Ectodermal cell (in vitro differentiated cells): Measurements from ENCODE around the gene AP2A2.
A peak's percentile ranks its signal among the peaks of the same experiment; 100 is the strongest.

Source experiments
- H3K27ac ChIP-seq: 2 replicates; pipeline ENCODE4 v1.7.0; 2013; ENCODE audit warnings: mild to moderate bottlenecking, low read depth, low read length; ENCODE audit not compliant: insufficient read depth, poor library complexity, severe bottlenecking
- H3K27me3 ChIP-seq: 2 replicates; pipeline ENCODE4 v1.7.0; 2013; ENCODE audit warnings: mild to moderate bottlenecking, low read length; ENCODE audit not compliant: insufficient read depth, control insufficient read depth, poor library complexity, severe bottlenecking
- H3K36me3 ChIP-seq: one replicate; pipeline ENCODE4 v1.7.0; 2013; ENCODE audit warnings: low read length; ENCODE audit not compliant: control insufficient read depth, insufficient read depth
- H3K4me1 ChIP-seq: one replicate; pipeline ENCODE4 v1.7.0; 2013; ENCODE audit warnings: low read length; ENCODE audit not compliant: control insufficient read depth, insufficient read depth
- H3K4me3 ChIP-seq: 2 replicates; pipeline ENCODE4 v1.7.0; 2013; ENCODE audit warnings: low read depth, low read length, control low read depth; ENCODE audit not compliant: insufficient read depth
- H3K9me3 ChIP-seq: 2 replicates; pipeline ENCODE4 v1.7.0; 2013; ENCODE audit warnings: mild to moderate bottlenecking, low read length, moderate library complexity; ENCODE audit not compliant: control insufficient read depth
- WGBS, 2 experiments: methylation state at CpG; one replicate each; pipeline ENCODE4 v1.1.7; 2013; ENCODE audit warnings: missing lambda C conversion rate in 2 of 2; 5-methylcytosine and 5-hydroxymethylcytosine counted together

Gene AP2A2

DNA sequence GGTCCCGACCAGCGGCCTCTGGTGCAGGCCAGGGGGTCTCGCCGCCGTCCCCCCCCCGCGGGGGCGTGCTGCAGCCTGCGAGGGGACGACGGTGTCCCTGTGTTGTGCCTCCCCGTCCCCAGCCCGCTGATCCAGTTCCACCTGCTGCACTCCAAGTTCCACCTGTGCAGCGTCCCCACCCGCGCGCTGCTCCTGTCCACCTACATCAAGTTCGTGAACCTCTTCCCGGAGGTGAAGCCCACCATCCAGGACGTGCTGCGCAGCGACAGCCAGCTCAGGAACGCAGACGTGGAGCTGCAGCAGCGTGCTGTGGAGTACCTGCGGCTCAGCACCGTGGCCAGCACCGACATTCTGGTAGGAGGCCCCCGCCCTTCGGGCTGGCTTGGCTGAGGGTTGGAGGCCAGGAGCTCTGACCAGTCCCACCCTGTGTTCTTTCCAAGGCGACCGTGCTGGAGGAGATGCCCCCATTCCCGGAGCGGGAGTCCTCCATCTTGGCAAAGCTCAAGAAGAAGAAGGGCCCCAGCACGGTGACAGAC lies 68.0 kb downstream of the AP2A2 start:
- WGBS, 2 experiments: 96% methylated on average over 35 of the region's 35 CpGs
- H3K27ac ChIP-seq: no peak overlapping the region
- H3K4me1 ChIP-seq: no peaks in the 10 kb centered on the region
- no peak overlapping the region for H3K4me3 ChIP-seq
- peaks cover 12% of the 10 kb centered on the region for H3K36me3 ChIP-seq
- no peaks in the 10 kb centered on the region for H3K9me3 ChIP-seq
- H3K27me3 ChIP-seq: no peaks in the 10 kb centered on the region

DNA sequence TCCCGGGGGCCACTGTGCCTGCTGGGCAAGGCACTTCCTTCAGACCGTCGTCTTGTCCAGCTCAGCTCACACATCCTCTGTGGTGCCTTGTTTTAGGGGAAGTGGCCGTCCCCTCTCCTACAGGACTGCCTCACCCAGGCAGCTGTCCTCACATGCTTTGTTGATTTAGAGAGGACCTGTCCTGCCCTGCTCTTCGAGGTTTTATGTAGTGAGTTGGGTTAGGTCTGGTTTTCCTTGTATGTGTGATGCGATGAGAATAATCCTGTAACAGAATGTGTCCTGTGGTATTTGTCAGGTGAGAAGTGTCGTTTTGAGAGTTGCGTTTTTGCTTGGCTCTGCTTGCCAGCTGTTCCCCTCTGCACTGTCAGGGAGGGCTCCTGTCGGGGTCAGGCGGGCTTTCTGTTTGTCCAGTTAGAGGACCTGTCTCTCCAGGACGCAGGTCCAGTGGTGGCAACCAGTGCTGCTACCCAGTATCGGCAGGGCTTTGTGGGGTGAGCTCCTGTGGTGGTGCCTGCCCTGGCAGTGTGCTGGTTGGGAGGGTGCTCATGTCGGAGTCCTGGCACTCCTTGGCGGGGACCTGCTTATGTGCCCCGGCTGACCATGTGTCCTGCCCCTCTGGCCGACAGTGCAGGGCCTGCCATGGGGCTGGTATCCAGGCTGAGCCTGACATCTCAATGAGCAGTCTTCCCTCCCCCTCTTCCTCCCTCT lies 69.5 kb downstream of the AP2A2 start:
- Histone ChIP-seq H3K36me3 (peaks cover 5% of the 10 kb centered on the region), H3K27ac (peak overlapping the region; percentile 16), H3K9me3 (no peaks in the 10 kb centered on the region), H3K4me1 (no peaks in the 10 kb centered on the region), H3K27me3 (no peaks in the 10 kb centered on the region), H3K4me3 (no peak overlapping the region)
- 94 to 95% methylated on average over 16 of the region's 16 CpGs for WGBS, 2 experiments

DNA sequence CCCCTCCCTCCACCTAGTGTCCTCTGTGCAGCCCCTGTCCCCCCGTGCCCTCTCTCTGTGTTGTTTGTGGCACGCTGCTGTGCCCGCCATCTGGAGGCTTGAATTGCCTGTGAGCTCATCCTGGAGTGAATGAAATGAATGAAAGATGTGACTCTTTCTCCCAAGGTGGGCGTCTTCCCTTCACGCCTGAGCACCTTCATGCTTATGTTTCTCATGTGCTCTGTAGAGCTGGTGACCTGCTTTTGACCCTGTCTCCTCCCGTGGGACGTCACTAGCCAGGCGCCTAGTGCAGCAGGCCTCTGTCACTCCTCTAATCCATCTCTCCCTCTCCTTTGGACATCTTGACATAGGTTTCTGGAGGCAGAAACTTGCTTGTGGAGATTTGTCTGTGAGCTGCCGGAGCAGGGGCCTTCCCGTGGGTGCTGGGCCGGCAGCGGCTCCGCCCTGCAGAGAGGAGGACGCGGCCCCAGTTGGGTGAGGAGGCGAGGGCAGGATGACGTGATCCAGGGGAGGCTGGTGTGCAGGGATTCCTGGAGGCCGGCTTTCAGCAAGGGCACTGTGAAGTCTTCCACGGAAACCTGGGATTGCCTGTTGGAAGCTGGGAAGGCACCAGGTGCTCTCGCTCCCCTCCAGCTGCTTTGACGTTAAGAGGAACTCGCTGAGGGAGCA lies 70.2 kb downstream of the AP2A2 start:
- Histone ChIP-seq H3K4me1 (no peaks in the 10 kb centered on the region), H3K4me3 (no peak overlapping the region), H3K9me3 (no peaks in the 10 kb centered on the region), H3K36me3 (peaks cover 5% of the 10 kb centered on the region), H3K27me3 (no peaks in the 10 kb centered on the region), H3K27ac (peak overlapping the region; percentile 73)
- WGBS, 2 experiments: 84% methylated on average over 22 of the region's 22 CpGs

DNA sequence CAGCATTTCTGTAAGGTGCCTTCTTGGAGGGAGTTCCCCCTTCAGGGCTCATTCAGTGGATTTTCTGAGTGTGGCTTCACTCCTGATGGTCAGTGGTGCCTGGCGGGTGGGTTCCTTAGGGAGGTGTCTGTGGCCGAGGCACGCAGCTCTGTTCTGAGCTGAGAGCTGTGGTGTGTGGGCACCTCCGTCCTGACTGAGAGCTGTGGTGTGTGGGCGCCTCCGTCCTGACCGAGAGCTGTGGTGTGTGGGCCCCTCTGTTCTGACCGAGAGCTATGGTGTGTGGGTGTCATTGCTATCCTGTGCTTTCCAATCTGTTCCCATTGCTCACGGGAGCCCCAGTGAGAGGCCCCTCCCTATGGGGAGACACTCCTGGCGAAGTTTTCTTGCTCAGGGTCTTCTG lies 71.0 kb downstream of the AP2A2 start:
- H3K27ac ChIP-seq: no peak overlapping the region

DNA sequence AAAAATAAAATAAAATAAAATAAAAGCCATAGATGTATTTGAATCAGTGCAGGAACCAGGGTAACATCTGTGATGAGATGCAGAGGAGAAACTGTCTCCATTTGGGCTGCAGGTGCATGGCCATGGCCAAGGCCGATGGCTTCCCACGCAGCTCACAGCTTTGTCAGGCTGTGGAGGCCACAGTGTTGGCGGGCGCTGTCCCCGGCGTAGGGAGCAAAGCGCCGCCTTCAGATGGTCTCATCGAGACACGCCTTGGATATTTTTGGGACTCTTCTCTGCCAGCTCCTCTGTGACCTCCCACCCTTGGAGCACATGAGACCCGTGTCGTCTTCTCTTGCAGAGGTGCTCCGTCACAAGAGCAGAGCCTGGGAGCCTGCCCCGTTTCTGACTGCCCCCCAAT lies 72.2 kb downstream of the AP2A2 start:
- Histone ChIP-seq H3K4me3 (no peak overlapping the region), H3K27me3 (no peaks in the 10 kb centered on the region), H3K9me3 (no peaks in the 10 kb centered on the region), H3K36me3 (peaks cover 11% of the 10 kb centered on the region), H3K27ac (no peak overlapping the region), H3K4me1 (no peaks in the 10 kb centered on the region)
- WGBS, 2 experiments: 95 to 96% methylated on average over 14 of the region's 14 CpGs

More for the DNA sequence above, 71.0 kb downstream of the AP2A2 start:
- Histone ChIP-seq H3K36me3 (peaks cover 7% of the 10 kb centered on the region), H3K4me1 (no peaks in the 10 kb centered on the region), H3K9me3 (no peaks in the 10 kb centered on the region), H3K4me3 (no peak overlapping the region), H3K27me3 (no peaks in the 10 kb centered on the region)
- WGBS, 2 experiments: 94 to 95% methylated on average over 10 of the region's 10 CpGs

DNA sequence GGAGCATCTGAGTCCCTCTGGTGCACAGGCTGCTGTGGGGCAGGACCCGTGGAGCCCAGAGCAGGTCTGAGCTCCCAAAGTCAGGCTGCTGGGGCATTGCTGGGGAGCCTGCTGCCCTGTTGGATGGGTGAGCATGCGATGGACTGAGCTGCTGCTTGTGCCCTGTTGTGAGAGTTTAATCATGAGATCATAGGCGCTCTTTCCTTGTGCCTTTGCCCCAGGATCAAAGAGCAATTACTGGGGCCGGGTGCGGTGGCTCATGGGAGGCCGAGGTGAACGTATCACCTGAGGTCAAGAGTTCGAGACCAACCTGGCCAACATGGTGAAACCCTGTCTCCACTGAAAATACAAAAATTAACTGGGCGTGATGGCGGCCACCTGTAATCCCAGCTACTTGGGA lies 73.3 kb downstream of the AP2A2 start:
- Histone ChIP-seq H3K27me3 (no peaks in the 10 kb centered on the region), H3K27ac (no peak overlapping the region), H3K9me3 (no peaks in the 10 kb centered on the region), H3K36me3 (peaks cover 16% of the 10 kb centered on the region), H3K4me3 (no peak overlapping the region), H3K4me1 (no peaks in the 10 kb centered on the region)
- 94% methylated on average over 10 of the region's 10 CpGs for WGBS, 2 experiments

DNA sequence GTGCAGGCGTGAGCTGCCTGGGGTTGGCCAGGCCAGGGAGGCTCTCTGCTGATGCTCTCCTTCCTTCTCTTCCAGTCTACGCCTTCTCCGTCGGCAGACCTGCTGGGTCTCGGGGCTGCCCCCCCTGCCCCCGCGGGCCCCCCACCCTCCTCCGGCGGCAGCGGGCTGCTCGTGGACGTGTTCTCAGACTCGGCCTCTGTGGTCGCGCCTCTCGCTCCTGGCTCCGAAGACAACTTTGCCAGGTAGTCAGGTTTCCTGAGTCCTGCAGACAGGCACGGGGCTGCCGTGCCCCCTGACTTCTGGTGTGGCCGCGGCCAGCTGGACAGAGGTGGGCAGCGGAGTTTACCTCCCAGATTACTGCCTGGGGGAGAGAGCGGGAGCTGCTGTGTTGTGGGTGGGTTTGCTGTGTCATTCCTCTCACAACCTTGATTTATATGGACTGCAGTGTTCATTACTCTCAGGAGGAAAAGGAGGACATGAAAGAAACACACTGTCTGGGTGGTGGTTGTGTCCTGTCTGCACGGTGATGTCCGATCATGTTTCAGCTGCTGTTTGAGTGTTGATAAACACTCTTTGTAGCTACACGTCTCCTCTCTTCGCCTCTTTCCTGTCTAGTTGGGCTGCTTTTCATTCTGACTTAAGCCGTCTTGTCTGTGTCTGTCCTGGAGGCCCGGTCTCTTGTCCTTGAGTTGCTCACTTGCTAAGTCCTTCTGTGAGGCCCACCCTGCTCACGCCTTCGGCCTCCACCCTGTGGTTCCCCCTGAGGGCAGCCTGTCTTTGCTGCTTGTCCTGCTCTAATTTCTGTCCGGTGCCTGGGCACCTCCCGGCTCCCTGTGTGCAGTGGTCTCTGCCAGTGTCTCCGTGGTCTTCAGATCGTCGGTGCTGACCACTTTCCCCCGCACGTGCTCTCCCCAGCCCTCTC lies 74.9 kb downstream of the AP2A2 start:
- Histone ChIP-seq H3K27ac (no peak overlapping the region), H3K27me3 (no peaks in the 10 kb centered on the region), H3K4me1 (no peaks in the 10 kb centered on the region), H3K4me3 (no peak overlapping the region), H3K9me3 (no peaks in the 10 kb centered on the region), H3K36me3 (peaks cover 20% of the 10 kb centered on the region)
- 95 to 96% methylated on average over 38 of the region's 38 CpGs for WGBS, 2 experiments

DNA sequence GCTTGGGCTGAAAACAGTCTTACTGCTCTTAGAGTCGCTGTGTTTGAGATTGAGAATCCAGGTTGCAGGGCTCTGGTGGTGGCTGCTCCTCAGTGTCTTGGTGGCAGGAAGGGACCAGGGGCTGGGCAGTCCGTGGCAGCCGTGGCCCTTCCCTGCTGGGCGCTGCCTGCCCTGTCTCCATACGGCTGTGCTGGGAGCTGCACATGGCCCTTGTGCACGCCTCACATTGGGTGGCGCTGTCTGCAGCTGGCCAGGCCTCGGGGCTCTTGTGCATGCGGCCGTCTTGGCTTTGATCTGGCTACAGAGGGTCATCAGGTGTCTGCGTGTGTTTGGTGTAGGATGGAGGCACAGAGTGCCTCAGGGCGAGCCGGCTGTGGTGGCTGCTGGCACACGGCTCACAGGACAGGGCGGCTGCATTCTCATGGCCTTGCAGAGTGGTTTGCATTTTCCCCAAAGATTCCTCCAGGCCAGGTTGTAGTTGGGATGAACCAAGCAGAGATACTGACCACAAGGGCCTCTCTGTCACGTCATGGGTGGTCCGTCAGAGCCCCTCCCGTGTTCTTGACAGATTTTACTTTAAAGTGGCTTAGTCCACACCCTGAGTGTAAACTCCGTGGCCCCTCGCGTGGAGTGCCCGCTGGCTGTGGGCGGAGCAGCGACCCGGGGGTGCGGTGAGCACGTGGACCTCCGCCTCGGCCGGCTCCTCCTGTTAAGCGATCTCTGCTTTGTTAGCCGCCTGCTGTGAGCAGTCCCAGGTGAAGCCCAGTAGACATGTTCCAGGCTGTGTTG lies 76.1 kb downstream of the AP2A2 start:
- Histone ChIP-seq H3K27me3 (no peaks in the 10 kb centered on the region), H3K36me3 (peaks cover 21% of the 10 kb centered on the region), H3K27ac (no peak overlapping the region), H3K4me3 (no peak overlapping the region), H3K4me1 (no peaks in the 10 kb centered on the region), H3K9me3 (no peaks in the 10 kb centered on the region)
- WGBS, 2 experiments: 95 to 96% methylated on average over 32 of the region's 32 CpGs

DNA sequence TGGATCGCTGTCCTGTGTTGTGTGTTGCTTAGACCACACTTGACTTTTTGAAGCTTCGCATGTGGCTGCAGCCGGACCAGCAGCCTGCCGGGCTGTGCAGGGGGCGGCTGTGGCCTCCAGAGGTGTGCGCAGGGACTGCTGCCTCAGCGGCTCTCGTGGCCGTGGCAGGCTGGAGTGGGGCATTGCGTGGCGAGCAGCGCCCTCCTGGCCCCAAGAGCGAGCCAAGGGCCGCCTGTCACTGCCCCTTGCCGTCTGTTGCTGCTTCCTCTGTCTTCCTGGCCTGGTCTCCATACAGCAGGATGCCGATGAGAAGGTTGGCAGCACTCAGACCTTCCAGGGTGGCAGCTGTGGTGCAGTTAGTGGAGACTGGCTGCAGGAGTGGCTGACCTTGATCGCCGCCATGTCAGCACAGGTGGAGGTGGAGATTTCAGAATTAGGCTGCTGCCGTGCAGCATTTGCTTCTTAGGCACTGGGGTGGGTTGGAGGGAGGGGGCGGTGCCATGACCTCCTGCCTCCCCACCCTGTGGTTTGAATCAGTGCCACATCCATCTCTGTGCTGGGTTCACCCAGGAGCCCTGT lies 76.8 kb downstream of the AP2A2 start:
- no peaks in the 10 kb centered on the region for H3K9me3 ChIP-seq
- no peaks in the 10 kb centered on the region for H3K4me1 ChIP-seq
- H3K36me3 ChIP-seq: peaks cover 25% of the 10 kb centered on the region
- 95 to 96% methylated on average over 20 of the region's 20 CpGs for WGBS, 2 experiments
- H3K4me3 ChIP-seq: no peak overlapping the region
- no peaks in the 10 kb centered on the region for H3K27me3 ChIP-seq
- H3K27ac ChIP-seq: no peak overlapping the region
